MCF 10A (cell line): Measurements from ENCODE around the gene ZNF605. TPM values are rescaled to one million over a fixed set of nuclear protein-coding genes. Genes with fewer than 3 reads are reported as not detected.
"Not testable (repeated sequence)": the region's sequence is repeated elsewhere in the genome, so short reads cannot be mapped to it uniquely, and the experiment has no call there.

ENCODE experiments used
- BruUV-seq: library from RNA; stranded (reverse); fragments of 400-500 nt; replicated peaks from 2 replicates; lab custom pipeline; 2021; lab: Mats Ljungman, UMichigan
- CTCF ChIA-PET: fragments of 300-600 bp; sonication (Branson Sonifier 250); formaldehyde crosslinking; extraction: SDS; loops from one replicate; lab custom pipeline; 2021; ENCODE audit warnings: antibody characterized with exemption, inconsistent platforms; lab: Yijun Ruan, JAX
- POLR2A ChIA-PET: fragments of 300-600, 350-650 bp; sonication (Branson Sonifier 250); formaldehyde crosslinking; extraction: SDS; loops from one replicate; lab custom pipeline; 2020; ENCODE audit warnings: antibody characterized with exemption, inconsistent platforms; lab: Yijun Ruan, JAX
- DNase-seq: peaks from one replicate; pipeline ENCODE4 v3.0.0-alpha.2; 2018; ENCODE audit not compliant: unreplicated experiment
- H3K27ac Mint-ChIP-seq: one replicate; pipeline ENCODE4 v1.8.0; 2022; ENCODE audit warnings: mild to moderate bottlenecking, low read depth, mixed read lengths; ENCODE audit not compliant: unreplicated experiment
- H3K27me3 Mint-ChIP-seq: one replicate; pipeline ENCODE4 v1.8.0; 2022; ENCODE audit warnings: mixed read lengths; ENCODE audit not compliant: insufficient read depth, unreplicated experiment
- H3K36me3 Mint-ChIP-seq: one replicate; pipeline ENCODE4 v1.8.0; 2022; ENCODE audit warnings: mild to moderate bottlenecking, moderate library complexity, mixed read lengths; ENCODE audit not compliant: insufficient read depth, unreplicated experiment
- H3K4me1 Mint-ChIP-seq: one replicate; pipeline ENCODE4 v1.8.0; 2022; ENCODE audit warnings: mixed read lengths; ENCODE audit not compliant: insufficient read depth, unreplicated experiment
- H3K4me3 Mint-ChIP-seq: one replicate; pipeline ENCODE4 v1.8.0; 2022; ENCODE audit warnings: mild to moderate bottlenecking, moderate library complexity, mixed read lengths; ENCODE audit not compliant: unreplicated experiment
- H3K9me3 Mint-ChIP-seq: one replicate; pipeline ENCODE4 v1.8.0; 2022; ENCODE audit warnings: mixed read lengths; ENCODE audit not compliant: unreplicated experiment
- intact Hi-C: fragments of 100-400 bp; cut with micrococcal nuclease; formaldehyde crosslinking; loops from 2 replicates; pipeline ENCODE4 v1.14.1; 2022
- total RNA-seq: library from RNA; stranded (reverse); gene quantifications from 2 replicates; pipeline ENCODE4 v1.2.3, GENCODE V29; 2022
- TF ChIP-seq, protein P1 (sequence below): fragments of 200-600 bp; IDR thresholded peaks from one replicate; pipeline ENCODE4 v1.8.0; 2022; ENCODE audit warnings: antibody characterized with exemption, mild to moderate bottlenecking; ENCODE audit not compliant: unreplicated experiment

ZNF605 gene
- total RNA-seq, 1 experiment from 2014 or later = 12.0 TPM

DNA sequence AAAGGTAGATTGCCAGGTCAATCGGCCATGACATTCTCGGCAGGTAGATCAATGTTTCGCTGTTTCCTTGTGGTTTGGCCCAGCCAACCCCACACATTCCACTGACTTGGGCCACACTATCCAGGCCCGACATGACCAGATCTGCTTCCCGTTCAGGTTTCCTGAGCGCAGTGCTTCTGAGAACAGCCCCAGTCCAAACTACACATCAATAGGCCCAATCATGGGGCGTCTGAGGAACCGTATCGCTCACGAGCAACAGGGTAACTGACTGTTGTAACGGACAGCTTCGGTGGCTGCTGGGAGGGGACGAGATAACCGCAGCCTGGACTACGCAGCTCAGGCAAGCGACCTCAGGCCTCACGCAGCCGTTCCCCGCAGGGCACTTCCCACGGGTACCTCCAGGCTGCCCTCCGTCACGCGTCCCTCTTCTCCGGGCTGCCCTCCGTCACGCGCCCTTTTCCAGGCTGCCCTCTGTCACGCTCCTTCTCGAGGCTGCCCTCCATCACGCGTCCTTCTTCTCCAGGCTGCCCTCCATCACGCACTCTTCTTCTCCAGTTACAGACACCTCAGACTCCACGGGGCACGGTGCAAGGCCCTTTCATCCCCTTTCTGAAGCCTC, 14.7 kb downstream of the ZNF605 start:
- Mint-ChIP-seq H3K4me1 (no peaks in the 10 kb centered on the region), H3K9me3 (peaks cover 13% of the 10 kb centered on the region), H3K27me3 (no peaks in the 10 kb centered on the region), H3K27ac (no peak overlapping the region), H3K36me3 (peaks cover 46% of the 10 kb centered on the region), H3K4me3 (no peak overlapping the region)
- TF ChIP-seq, protein P1, sequence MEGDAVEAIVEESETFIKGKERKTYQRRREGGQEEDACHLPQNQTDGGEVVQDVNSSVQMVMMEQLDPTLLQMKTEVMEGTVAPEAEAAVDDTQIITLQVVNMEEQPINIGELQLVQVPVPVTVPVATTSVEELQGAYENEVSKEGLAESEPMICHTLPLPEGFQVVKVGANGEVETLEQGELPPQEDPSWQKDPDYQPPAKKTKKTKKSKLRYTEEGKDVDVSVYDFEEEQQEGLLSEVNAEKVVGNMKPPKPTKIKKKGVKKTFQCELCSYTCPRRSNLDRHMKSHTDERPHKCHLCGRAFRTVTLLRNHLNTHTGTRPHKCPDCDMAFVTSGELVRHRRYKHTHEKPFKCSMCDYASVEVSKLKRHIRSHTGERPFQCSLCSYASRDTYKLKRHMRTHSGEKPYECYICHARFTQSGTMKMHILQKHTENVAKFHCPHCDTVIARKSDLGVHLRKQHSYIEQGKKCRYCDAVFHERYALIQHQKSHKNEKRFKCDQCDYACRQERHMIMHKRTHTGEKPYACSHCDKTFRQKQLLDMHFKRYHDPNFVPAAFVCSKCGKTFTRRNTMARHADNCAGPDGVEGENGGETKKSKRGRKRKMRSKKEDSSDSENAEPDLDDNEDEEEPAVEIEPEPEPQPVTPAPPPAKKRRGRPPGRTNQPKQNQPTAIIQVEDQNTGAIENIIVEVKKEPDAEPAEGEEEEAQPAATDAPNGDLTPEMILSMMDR = no peak
- POLR2A ChIA-PET = no interaction called here
- DNase-seq = no peak
- BruUV-seq = no TSS peak
- CTCF ChIA-PET = no interaction called here
- intact Hi-C loops = no loop called here

DNA sequence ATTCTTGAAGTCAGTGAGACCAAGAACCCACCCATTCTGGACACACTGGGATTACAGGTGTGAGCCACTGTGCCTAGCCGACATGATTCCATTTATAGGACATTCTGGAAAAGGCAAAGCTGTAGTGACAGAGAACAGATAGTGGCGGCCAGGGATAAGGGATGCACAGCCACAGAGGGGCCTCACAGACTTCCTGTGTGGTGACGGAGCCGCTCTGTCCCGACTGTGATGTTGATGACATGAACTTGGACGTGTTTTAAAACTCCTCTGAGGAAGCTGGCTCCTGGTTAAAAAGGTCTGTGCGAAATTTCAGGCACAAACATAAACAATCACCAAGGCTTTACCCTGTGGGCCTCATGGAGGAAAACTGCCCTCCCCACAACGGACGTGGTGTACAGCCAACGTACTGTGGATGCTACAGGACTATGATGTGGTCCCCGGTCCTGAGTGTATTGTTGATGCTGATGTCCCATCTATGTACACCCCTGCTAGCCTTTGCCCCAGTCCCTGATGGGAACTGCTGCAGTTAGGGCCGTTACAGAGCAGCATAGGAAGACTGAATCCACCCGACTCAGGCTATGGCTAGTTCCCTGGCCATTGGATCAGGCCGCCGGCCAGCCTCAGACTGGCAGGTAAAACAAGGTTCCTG, 15.9 kb downstream of the ZNF605 start:
- no peaks in the 10 kb centered on the region for H3K27me3 Mint-ChIP-seq
- CTCF ChIA-PET = no interaction called here
- no peak overlapping the region for H3K27ac Mint-ChIP-seq
- POLR2A ChIA-PET = no interaction called here
- TF ChIP-seq, protein P1 = no peak
- H3K4me3 Mint-ChIP-seq = no peak overlapping the region
- H3K36me3 Mint-ChIP-seq = peaks cover 34% of the 10 kb centered on the region
- intact Hi-C loops = no loop called here
- BruUV-seq = no TSS peak
- H3K9me3 Mint-ChIP-seq = peaks cover 8% of the 10 kb centered on the region
- DNase-seq = no peak
- no peaks in the 10 kb centered on the region for H3K4me1 Mint-ChIP-seq

DNA sequence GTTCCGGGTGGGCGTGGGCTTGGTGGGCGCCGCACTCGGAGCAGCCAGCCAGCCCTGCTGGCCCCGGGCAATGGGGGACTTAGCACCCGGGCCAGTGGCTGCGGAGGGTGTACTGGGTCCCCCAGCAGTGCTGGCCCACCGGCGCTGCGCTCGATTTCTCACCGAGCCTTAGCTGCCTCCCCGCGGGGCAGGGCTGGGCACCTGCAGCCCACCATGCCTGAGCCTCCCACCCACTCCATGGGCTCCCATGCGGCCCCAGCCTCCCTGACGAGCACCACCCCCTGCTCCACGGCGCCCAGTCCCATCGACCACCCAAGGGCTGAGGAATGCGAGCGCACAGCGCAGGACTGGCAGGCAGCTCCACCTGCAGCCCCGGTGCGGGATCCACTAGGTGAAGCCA, 17.3 kb downstream of the ZNF605 start:
- H3K36me3 Mint-ChIP-seq = peaks cover 20% of the 10 kb centered on the region
- intact Hi-C loops, H3K4me1 Mint-ChIP-seq, BruUV-seq, H3K27me3 Mint-ChIP-seq, H3K4me3 Mint-ChIP-seq, H3K27ac Mint-ChIP-seq, POLR2A ChIA-PET, DNase-seq, CTCF ChIA-PET: not testable (repeated sequence)
- peaks cover 16% of the 10 kb centered on the region for H3K9me3 Mint-ChIP-seq

DNA sequence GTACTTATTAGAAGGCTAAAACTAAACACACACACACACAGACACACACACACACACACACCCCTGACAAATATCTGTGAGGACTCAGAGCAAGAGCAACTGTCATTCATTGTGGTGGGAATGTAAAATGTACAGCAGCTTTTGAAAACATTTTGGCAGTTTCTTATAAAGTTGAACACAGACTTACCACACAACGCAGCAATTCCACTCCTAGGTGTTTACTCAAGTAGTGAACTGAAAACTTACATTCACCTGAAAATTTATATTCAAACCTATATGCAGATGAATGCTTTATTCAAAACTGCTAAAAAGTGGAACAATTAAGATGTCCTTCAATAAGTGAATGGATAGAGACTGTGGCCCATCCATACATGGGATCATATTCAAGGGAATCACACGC, 18.6 kb downstream of the ZNF605 start:
- peaks cover 16% of the 10 kb centered on the region for H3K9me3 Mint-ChIP-seq

DNA sequence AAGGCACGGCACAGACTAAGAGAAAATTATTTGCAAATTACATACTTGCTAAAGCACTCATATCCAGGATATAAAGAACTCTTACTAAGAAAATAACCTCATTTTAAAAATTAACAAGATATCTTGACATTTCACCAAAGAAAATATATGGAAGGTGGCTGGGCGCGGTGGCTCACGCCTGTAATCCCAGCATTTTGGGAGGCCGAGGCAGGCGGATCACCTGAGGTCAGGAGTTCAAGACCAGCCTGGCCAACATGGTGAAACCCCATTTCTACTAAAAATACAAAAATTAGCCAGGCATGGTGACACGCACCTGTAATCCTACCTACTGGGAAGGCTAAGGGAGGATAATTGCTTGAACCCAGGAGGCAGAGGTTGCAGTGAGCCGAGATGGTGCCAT, 19.2 kb downstream of the ZNF605 start:
- H3K9me3 Mint-ChIP-seq = peaks cover 16% of the 10 kb centered on the region
- CTCF ChIA-PET, H3K4me3 Mint-ChIP-seq, intact Hi-C loops, BruUV-seq, POLR2A ChIA-PET, H3K4me1 Mint-ChIP-seq, H3K27ac Mint-ChIP-seq, H3K36me3 Mint-ChIP-seq, H3K27me3 Mint-ChIP-seq, DNase-seq: not testable (repeated sequence)

More for the DNA sequence above, 18.6 kb downstream of the ZNF605 start:
- H3K36me3 Mint-ChIP-seq = peaks cover 9% of the 10 kb centered on the region
- BruUV-seq = no TSS peak
- H3K4me3 Mint-ChIP-seq = no peak overlapping the region
- ChIA-PET POLR2A (no interaction called here), CTCF (no interaction called here)
- DNase-seq = no peak
- TF ChIP-seq, protein P1 = no peak
- no peak overlapping the region for H3K27ac Mint-ChIP-seq
- intact Hi-C loops = no loop called here
- H3K27me3 Mint-ChIP-seq = no peaks in the 10 kb centered on the region
- H3K4me1 Mint-ChIP-seq = no peaks in the 10 kb centered on the region
